Urothelium cell line (cell line): ENCODE data around the gene CUL3.
"Not testable (repeated sequence)": the region's sequence is repeated elsewhere in the genome, so short reads cannot be mapped to it uniquely, and the experiment has no call there.

Experiments used
- DNase-seq: peaks from one replicate; pipeline ENCODE4 v3.0.0; 2011; ENCODE audit warnings: low spot score, mixed read lengths
- FAIRE-seq: peaks from 2 replicates; lab custom pipeline; 2011; peaks lifted over from hg19 to GRCh38; lab: Jason Lieb, UNC

Gene CUL3

GRCh38 chr2:224545884-224546644 lies 39.1 kb downstream of the CUL3 start:
- DNase-seq (no peak), FAIRE-seq (no peak)

- FAIRE-seq (no peak), DNase-seq (no peak)
Measured at GRCh38 chr2:224543939-224544338, 41.2 kb downstream of the CUL3 start.

- DNase-seq (no peak), FAIRE-seq (no peak)
Measured at GRCh38 chr2:224538561-224539138, 46.5 kb downstream of the CUL3 start.

GRCh38 chr2:224532931-224533330 lies 52.2 kb downstream of the CUL3 start:
- FAIRE-seq (no peak), DNase-seq (no peak)

- no peak for FAIRE-seq
- no peak for DNase-seq
Measured at GRCh38 chr2:224532441-224532840, 52.7 kb downstream of the CUL3 start.

- no peak for FAIRE-seq
- DNase-seq = no peak
Measured at GRCh38 chr2:224528171-224528570, 57.0 kb downstream of the CUL3 start.

GRCh38 chr2:224525774-224526173 lies 59.4 kb downstream of the CUL3 start:
- DNase-seq (no peak), FAIRE-seq (no peak)

GRCh38 chr2:224524657-224525056 lies 60.5 kb downstream of the CUL3 start:
- FAIRE-seq (no peak), DNase-seq (no peak)

- DNase-seq (no peak), FAIRE-seq (no peak)
Measured at GRCh38 chr2:224523626-224524577, 61.3 kb downstream of the CUL3 start.

- not testable (repeated sequence) for DNase-seq, FAIRE-seq
Measured at GRCh38 chr2:224522483-224522882, 62.7 kb downstream of the CUL3 start.

GRCh38 chr2:224520064-224520463 lies 65.1 kb downstream of the CUL3 start:
- FAIRE-seq (no peak), DNase-seq (no peak)

- FAIRE-seq (no peak), DNase-seq (no peak)
Measured at GRCh38 chr2:224518806-224519580, 66.2 kb downstream of the CUL3 start.

GRCh38 chr2:224517963-224518362 lies 67.2 kb downstream of the CUL3 start:
- no peak for DNase-seq
- no peak for FAIRE-seq

- DNase-seq, FAIRE-seq: not testable (repeated sequence)
Measured at GRCh38 chr2:224516393-224516792, 68.8 kb downstream of the CUL3 start.

- DNase-seq (no peak), FAIRE-seq (no peak)
Measured at GRCh38 chr2:224513991-224514390, 71.2 kb downstream of the CUL3 start.

GRCh38 chr2:224507789-224508188 lies 77.4 kb downstream of the CUL3 start:
- FAIRE-seq = no peak
- no peak for DNase-seq

- DNase-seq (no peak), FAIRE-seq (no peak)
Measured at GRCh38 chr2:224506494-224506893, 78.7 kb downstream of the CUL3 start.

GRCh38 chr2:224498991-224499390 lies 86.2 kb downstream of the CUL3 start:
- DNase-seq = no peak
- no peak for FAIRE-seq

- FAIRE-seq = no peak
Measured at GRCh38 chr2:224492531-224492930, 92.6 kb downstream of the CUL3 start.

GRCh38 chr2:224487940-224488339 lies 97.2 kb downstream of the CUL3 start:
- not testable (repeated sequence) for FAIRE-seq, DNase-seq

More at GRCh38 chr2:224492531-224492930, 92.6 kb downstream of the CUL3 start:
- DNase-seq = no peak
